ENCODE results near the gene TOX2.

The TOX2 gene

GRCh38 chr20:44015733-44016103, 101.1 kb downstream of the TOX2 start:
- Histone ChIP-seq H3K9ac (ENCODE audit: low read depth in 1 of 2, low read length in 2 of 2) (no peak overlapping the region), H3K9me3 (ENCODE audit: control insufficient read depth in 1 of 2, low read length in 2 of 2) (no peaks in the 10 kb centered on the region), H3K4me3 (ENCODE audit: low read depth in 1 of 2, low read length in 2 of 2) (no peak overlapping the region), H3K36me3 (ENCODE audit: control insufficient read depth in 1 of 2, insufficient read depth in 2 of 2, low read length in 2 of 2) (no peaks in the 10 kb centered on the region), H3K27ac (ENCODE audit: low read depth, low read length) (no peak overlapping the region), H3K27me3 (ENCODE audit: control insufficient read depth in 1 of 2, insufficient read depth in 2 of 2, low read length in 2 of 2) (no peaks in the 10 kb centered on the region), H3K4me1 (ENCODE audit: control insufficient read depth in 1 of 2, insufficient read depth in 2 of 2, low read length in 2 of 2) (peaks cover 41 to 43% of the 10 kb centered on the region in 2 donors)

- no peaks in the 10 kb centered on the region for H3K9me3 ChIP-seq (ENCODE audit: control insufficient read depth in 1 of 2, low read length in 2 of 2)
- peaks cover 41 to 43% of the 10 kb centered on the region in 2 donors for H3K4me1 ChIP-seq (ENCODE audit: control insufficient read depth in 1 of 2, insufficient read depth in 2 of 2, low read length in 2 of 2)
- H3K27ac ChIP-seq (ENCODE audit: low read depth, low read length): no peak overlapping the region
- no peaks in the 10 kb centered on the region for H3K27me3 ChIP-seq (ENCODE audit: control insufficient read depth in 1 of 2, insufficient read depth in 2 of 2, low read length in 2 of 2)
- no peaks in the 10 kb centered on the region for H3K36me3 ChIP-seq (ENCODE audit: control insufficient read depth in 1 of 2, insufficient read depth in 2 of 2, low read length in 2 of 2)
- no peak overlapping the region for H3K4me3 ChIP-seq (ENCODE audit: low read depth in 1 of 2, low read length in 2 of 2)
- no peak overlapping the region for H3K9ac ChIP-seq (ENCODE audit: low read depth in 1 of 2, low read length in 2 of 2)
These were observed 101.9 kb downstream of the TOX2 start for GRCh38 chr20:44016525-44016924.

GRCh38 chr20:44017211-44017610, 102.6 kb downstream of the TOX2 start:
- Histone ChIP-seq H3K27ac (ENCODE audit: low read depth, low read length) (no peak overlapping the region), H3K9me3 (ENCODE audit: control insufficient read depth in 1 of 2, low read length in 2 of 2) (no peaks in the 10 kb centered on the region), H3K9ac (ENCODE audit: low read depth in 1 of 2, low read length in 2 of 2) (no peak overlapping the region), H3K4me3 (ENCODE audit: low read depth in 1 of 2, low read length in 2 of 2) (no peak overlapping the region), H3K36me3 (ENCODE audit: control insufficient read depth in 1 of 2, insufficient read depth in 2 of 2, low read length in 2 of 2) (no peaks in the 10 kb centered on the region), H3K27me3 (ENCODE audit: control insufficient read depth in 1 of 2, insufficient read depth in 2 of 2, low read length in 2 of 2) (no peaks in the 10 kb centered on the region), H3K4me1 (ENCODE audit: control insufficient read depth in 1 of 2, insufficient read depth in 2 of 2, low read length in 2 of 2) (peaks cover 41 to 43% of the 10 kb centered on the region in 2 donors)

GRCh38 chr20:44017905-44018258, 103.2 kb downstream of the TOX2 start:
- Histone ChIP-seq H3K27ac (ENCODE audit: low read depth, low read length) (no peak overlapping the region), H3K4me1 (ENCODE audit: control insufficient read depth in 1 of 2, insufficient read depth in 2 of 2, low read length in 2 of 2) (peaks cover 41 to 43% of the 10 kb centered on the region in 2 donors), H3K27me3 (ENCODE audit: control insufficient read depth in 1 of 2, insufficient read depth in 2 of 2, low read length in 2 of 2) (no peaks in the 10 kb centered on the region), H3K36me3 (ENCODE audit: control insufficient read depth in 1 of 2, insufficient read depth in 2 of 2, low read length in 2 of 2) (no peaks in the 10 kb centered on the region), H3K9ac (ENCODE audit: low read depth in 1 of 2, low read length in 2 of 2) (no peak overlapping the region), H3K4me3 (ENCODE audit: low read depth in 1 of 2, low read length in 2 of 2) (no peak overlapping the region), H3K9me3 (ENCODE audit: control insufficient read depth in 1 of 2, low read length in 2 of 2) (no peaks in the 10 kb centered on the region)

- H3K4me3 ChIP-seq (ENCODE audit: low read depth in 1 of 2, low read length in 2 of 2): peak overlapping the region in 1 of 2 donors; percentile 28
- no peak overlapping the region for H3K27ac ChIP-seq (ENCODE audit: low read depth, low read length)
- H3K9ac ChIP-seq (ENCODE audit: low read depth in 1 of 2, low read length in 2 of 2): no peak overlapping the region
- no peaks in the 10 kb centered on the region for H3K36me3 ChIP-seq (ENCODE audit: control insufficient read depth in 1 of 2, insufficient read depth in 2 of 2, low read length in 2 of 2)
- H3K4me1 ChIP-seq (ENCODE audit: control insufficient read depth in 1 of 2, insufficient read depth in 2 of 2, low read length in 2 of 2): peaks cover 41 to 44% of the 10 kb centered on the region in 2 donors
- H3K27me3 ChIP-seq (ENCODE audit: control insufficient read depth in 1 of 2, insufficient read depth in 2 of 2, low read length in 2 of 2): no peaks in the 10 kb centered on the region
- H3K9me3 ChIP-seq (ENCODE audit: control insufficient read depth in 1 of 2, low read length in 2 of 2): no peaks in the 10 kb centered on the region
These were observed 103.7 kb downstream of the TOX2 start for GRCh38 chr20:44018259-44018941.

GRCh38 chr20:44018942-44019637, 104.4 kb downstream of the TOX2 start:
- Histone ChIP-seq H3K9ac (ENCODE audit: low read depth in 1 of 2, low read length in 2 of 2) (no peak overlapping the region), H3K4me1 (ENCODE audit: control insufficient read depth in 1 of 2, insufficient read depth in 2 of 2, low read length in 2 of 2) (peaks cover 41 to 50% of the 10 kb centered on the region in 2 donors), H3K27me3 (ENCODE audit: control insufficient read depth in 1 of 2, insufficient read depth in 2 of 2, low read length in 2 of 2) (no peaks in the 10 kb centered on the region)

GRCh38 chr20:44019638-44020335, 105.1 kb downstream of the TOX2 start:
- Histone ChIP-seq H3K4me1 (ENCODE audit: control insufficient read depth in 1 of 2, insufficient read depth in 2 of 2, low read length in 2 of 2) (peaks cover 38 to 46% of the 10 kb centered on the region in 2 donors), H3K27me3 (ENCODE audit: control insufficient read depth in 1 of 2, insufficient read depth in 2 of 2, low read length in 2 of 2) (no peaks in the 10 kb centered on the region), H3K9ac (ENCODE audit: low read depth in 1 of 2, low read length in 2 of 2) (no peak overlapping the region), H3K9me3 (ENCODE audit: control insufficient read depth in 1 of 2, low read length in 2 of 2) (no peaks in the 10 kb centered on the region), H3K36me3 (ENCODE audit: control insufficient read depth in 1 of 2, insufficient read depth in 2 of 2, low read length in 2 of 2) (no peaks in the 10 kb centered on the region), H3K27ac (ENCODE audit: low read depth, low read length) (no peak overlapping the region), H3K4me3 (ENCODE audit: low read depth in 1 of 2, low read length in 2 of 2) (no peak overlapping the region)

More at GRCh38 chr20:44018942-44019637, 104.4 kb downstream of the TOX2 start:
- Histone ChIP-seq H3K36me3 (ENCODE audit: control insufficient read depth in 1 of 2, insufficient read depth in 2 of 2, low read length in 2 of 2) (no peaks in the 10 kb centered on the region), H3K4me3 (ENCODE audit: low read depth in 1 of 2, low read length in 2 of 2) (no peak overlapping the region), H3K27ac (ENCODE audit: low read depth, low read length) (no peak overlapping the region), H3K9me3 (ENCODE audit: control insufficient read depth in 1 of 2, low read length in 2 of 2) (no peaks in the 10 kb centered on the region)

GRCh38 chr20:44020406-44021148, 105.9 kb downstream of the TOX2 start:
- Histone ChIP-seq H3K27ac (ENCODE audit: low read depth, low read length) (no peak overlapping the region), H3K27me3 (ENCODE audit: control insufficient read depth in 1 of 2, insufficient read depth in 2 of 2, low read length in 2 of 2) (no peaks in the 10 kb centered on the region), H3K4me1 (ENCODE audit: control insufficient read depth in 1 of 2, insufficient read depth in 2 of 2, low read length in 2 of 2) (peaks cover 31 to 39% of the 10 kb centered on the region in 2 donors)

GRCh38 chr20:44021186-44021585, 106.5 kb downstream of the TOX2 start:
- Histone ChIP-seq H3K4me3 (ENCODE audit: low read depth in 1 of 2, low read length in 2 of 2) (no peak overlapping the region), H3K36me3 (ENCODE audit: control insufficient read depth in 1 of 2, insufficient read depth in 2 of 2, low read length in 2 of 2) (no peaks in the 10 kb centered on the region), H3K27ac (ENCODE audit: low read depth, low read length) (no peak overlapping the region), H3K4me1 (ENCODE audit: control insufficient read depth in 1 of 2, insufficient read depth in 2 of 2, low read length in 2 of 2) (peaks cover 31 to 34% of the 10 kb centered on the region in 2 donors), H3K9ac (ENCODE audit: low read depth in 1 of 2, low read length in 2 of 2) (no peak overlapping the region), H3K9me3 (ENCODE audit: control insufficient read depth in 1 of 2, low read length in 2 of 2) (no peaks in the 10 kb centered on the region), H3K27me3 (ENCODE audit: control insufficient read depth in 1 of 2, insufficient read depth in 2 of 2, low read length in 2 of 2) (no peaks in the 10 kb centered on the region)

More at GRCh38 chr20:44020406-44021148, 105.9 kb downstream of the TOX2 start:
- H3K9ac ChIP-seq (ENCODE audit: low read depth in 1 of 2, low read length in 2 of 2): no peak overlapping the region
- H3K4me3 ChIP-seq (ENCODE audit: low read depth in 1 of 2, low read length in 2 of 2): no peak overlapping the region
- no peaks in the 10 kb centered on the region for H3K9me3 ChIP-seq (ENCODE audit: control insufficient read depth in 1 of 2, low read length in 2 of 2)
- H3K36me3 ChIP-seq (ENCODE audit: control insufficient read depth in 1 of 2, insufficient read depth in 2 of 2, low read length in 2 of 2): no peaks in the 10 kb centered on the region

All from duodenal mucosa (tissue), 2 donors.